SIG-M5 treated with dmso at 0.1 percent for 504 hours (cell line): Measurements from ENCODE around the gene RNF113A.
"Not testable (repeated sequence)": the region's sequence is repeated elsewhere in the genome, so short reads cannot be mapped to it uniquely, and the experiment has no call there.

Experiments used
- DNase-seq: peaks from one replicate; lab custom pipeline; 2025; ENCODE audit not compliant: unreplicated experiment; lab: John Stamatoyannopoulos, UW

RNF113A gene

DNA sequence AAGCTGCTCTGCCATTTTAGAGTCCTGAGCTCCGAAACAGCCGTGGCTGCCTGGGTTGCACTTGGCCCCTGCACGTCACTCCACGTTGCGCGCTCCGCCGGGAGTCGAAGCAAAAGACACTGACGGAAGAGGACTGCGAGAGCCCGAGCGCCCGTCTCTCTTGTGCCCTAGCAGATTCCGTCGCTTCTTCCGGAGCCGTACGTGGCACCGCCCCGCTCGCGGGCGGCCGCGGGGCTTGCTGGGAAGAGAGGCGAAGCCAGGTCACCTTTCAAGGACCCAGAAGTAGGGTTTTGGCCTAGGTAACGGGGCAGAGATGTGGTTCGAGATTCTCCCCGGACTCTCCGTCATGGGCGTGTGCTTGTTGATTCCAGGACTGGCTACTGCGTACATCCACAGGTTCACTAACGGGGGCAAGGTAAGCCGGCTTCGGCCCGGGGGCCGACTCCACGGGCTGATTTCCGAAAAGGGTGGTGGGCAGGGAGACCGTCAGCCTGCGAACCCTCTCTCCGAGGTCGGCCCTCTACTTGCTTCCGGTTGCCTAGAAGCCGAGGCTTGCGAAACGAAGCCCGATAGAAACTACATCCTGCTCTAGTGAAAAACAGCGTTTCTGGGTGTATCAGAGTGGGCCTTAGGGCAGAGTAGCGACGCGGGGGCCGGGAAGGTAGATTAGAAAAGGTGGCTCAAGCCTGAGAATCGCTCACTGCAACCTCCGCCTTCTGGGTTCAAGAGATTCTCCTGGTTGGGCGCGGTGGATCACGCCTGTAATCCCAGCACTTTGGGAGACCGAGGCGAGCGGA is at the start of gene RNF113A, which contains the start of gene NDUFA1:
Gene RNF113A, minus strand, starts transcription at position 135 of the 797 bp plus-strand sequence. Its CDS starts 120 bp downstream, at position 15.
Gene NDUFA1, plus strand, starts transcription at position 234 of the 797 bp plus-strand sequence. Its CDS starts 80 bp downstream, at position 314.
- peak; percentile 94 for DNase-seq

GRCh38 chrX:119919835-119920585 is 48.5 kb upstream of the RNF113A start:
- DNase-seq: no peak

DNA sequence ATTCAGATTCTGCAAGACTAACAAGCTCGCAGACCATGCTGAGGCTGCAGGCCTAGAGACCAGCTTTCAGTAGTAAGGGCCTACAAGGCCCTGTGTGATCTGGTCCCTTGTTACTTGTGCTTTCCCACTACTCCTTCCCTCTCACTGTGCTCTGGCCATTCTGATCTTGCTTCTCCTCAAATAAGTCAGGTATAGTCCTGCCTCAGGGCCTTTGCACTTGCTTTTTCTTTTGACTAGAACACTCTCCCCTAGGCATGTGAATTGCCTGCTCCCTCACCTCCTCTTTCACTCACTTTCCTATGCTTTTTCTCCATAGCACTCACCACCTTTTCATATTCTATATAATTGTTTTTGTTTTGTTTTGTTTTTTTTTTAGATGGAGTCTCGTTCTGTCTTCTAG is 46.3 kb upstream of the RNF113A start:
- no peak for DNase-seq

DNA sequence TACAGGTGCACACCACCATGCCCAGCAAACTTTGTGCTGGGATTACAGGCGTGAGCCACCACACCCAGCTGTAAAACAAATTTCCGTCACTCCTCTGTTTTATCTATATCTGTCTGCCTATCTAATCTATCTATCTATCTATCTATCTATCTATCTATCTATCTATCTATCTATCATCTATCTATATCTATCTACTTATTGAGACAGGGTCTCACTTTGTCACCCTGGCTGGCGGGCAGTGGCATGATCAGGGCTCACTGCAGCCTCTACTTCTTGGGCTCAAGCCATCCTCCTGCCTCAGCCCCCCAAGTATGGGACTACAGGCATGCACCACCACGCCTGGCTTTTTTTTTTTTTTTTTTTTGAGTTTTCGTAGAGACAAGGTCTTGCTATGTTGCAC is 44.8 kb upstream of the RNF113A start:
- DNase-seq: no peak

GRCh38 chrX:119900976-119901375 is 29.4 kb upstream of the RNF113A start:
- no peak for DNase-seq

GRCh38 chrX:119899125-119899524 is 27.6 kb upstream of the RNF113A start:
- DNase-seq: peak; percentile 55

DNA sequence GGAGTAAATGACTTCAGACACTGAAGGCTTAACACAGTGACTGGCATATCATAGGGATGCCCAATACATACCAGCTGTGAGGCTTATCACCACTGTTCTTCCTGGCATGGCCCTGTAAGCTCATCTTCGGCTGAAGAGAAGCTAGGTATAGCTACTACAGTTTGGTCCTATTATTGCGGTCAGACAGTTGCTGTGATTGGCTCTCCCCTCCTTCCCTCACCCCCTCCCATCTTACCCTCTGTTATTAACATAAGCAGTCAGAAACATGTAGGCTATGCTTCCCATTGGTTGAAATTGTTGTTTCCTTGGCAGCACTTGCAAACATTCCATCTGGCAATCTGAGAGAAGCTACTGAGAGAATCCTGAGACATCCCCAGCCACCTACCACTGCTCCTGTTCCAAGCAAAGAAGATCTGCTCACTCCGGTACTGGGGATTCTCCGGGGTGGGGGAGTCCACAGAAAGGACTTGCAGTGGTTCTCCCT is 24.4 kb upstream of the RNF113A start, which contains the start of gene AKAP14:
Gene AKAP14, plus strand, starts transcription at position 51 of the 484 bp plus-strand sequence. CDS start 7,331 bp downstream, outside the sequence.
- no peak for DNase-seq

- DNase-seq: not testable (repeated sequence)
These were observed 20.6 kb upstream of the RNF113A start for GRCh38 chrX:119891961-119892692.

DNA sequence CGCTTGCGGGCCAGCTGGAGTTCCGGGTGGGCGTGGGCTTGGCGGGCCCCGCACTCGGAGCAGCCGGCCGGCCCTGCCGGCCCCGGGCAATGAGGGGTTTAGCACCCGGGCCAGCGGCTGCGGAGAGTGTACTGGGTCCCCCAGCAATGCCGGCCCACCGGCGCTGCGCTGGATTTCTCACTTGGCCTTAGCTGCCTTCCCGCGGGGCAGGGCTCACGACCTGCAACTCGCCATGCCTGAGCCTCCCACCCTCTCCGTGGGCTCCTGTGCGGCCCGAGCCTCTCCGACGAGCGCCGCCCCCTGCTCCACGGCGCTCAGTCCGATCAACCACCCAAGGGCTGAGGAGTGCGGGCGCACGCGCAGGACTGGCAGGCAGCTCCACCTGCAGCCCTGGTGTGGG is 19.1 kb upstream of the RNF113A start:
- not testable (repeated sequence) for DNase-seq

DNA sequence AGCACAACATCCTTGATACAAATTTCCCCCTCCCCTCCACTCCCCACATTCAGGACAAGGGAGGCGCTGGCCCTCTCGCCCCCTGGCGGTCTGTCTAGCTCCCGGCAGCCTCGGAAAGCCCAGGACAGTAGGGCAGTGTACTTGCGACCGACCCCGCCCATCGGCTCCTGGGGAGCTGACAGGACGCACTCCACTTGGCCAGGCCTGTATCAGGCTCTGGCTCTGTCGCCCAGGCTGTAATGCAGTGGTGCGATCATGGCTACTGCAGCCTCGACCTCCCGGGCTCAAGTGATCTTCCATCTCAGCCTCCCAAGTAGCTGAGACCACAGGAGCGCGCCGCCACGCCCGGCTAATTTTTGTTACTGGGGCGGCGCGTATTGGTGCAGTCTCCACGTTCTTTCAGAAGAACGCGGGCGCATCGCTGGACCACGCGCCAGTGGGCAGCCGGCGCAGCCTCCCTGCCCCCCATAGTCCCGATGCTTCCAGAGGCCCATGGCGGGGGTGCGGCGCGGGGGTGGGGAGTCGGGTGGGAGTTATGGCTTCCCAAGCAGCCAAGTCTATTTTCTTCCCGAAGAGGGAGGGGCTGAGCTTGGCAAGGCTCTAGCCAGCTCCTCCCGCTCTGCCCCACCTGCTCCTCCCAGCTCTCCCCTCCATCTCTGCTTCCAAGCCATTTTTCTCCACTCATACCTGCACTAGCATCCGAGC is 16.3 kb upstream of the RNF113A start:
- peak; percentile 60 for DNase-seq

GRCh38 chrX:119885554-119886428 is 14.3 kb upstream of the RNF113A start:
- no peak for DNase-seq

GRCh38 chrX:119880552-119881437 is 9.3 kb upstream of the RNF113A start:
- peak; percentile 69 for DNase-seq

DNA sequence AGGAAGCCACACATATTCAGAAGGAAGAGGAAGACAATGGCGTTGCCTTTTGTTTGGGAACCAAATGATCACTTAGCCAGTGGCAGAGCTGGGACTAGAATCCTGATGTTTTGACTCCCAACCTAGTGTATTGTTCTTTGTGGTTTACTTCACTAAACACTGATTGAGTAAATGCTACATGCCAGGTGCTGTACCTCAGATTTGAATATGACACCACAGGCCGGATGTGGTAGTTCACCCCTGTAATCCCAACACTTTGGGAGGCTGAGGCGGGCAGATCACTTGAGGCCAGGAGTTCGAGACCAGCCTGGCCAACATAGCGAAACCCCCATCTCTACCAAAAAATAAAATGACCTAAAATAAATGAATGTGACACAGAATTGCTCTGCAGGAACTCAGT is 8.5 kb upstream of the RNF113A start:
- no peak for DNase-seq

DNA sequence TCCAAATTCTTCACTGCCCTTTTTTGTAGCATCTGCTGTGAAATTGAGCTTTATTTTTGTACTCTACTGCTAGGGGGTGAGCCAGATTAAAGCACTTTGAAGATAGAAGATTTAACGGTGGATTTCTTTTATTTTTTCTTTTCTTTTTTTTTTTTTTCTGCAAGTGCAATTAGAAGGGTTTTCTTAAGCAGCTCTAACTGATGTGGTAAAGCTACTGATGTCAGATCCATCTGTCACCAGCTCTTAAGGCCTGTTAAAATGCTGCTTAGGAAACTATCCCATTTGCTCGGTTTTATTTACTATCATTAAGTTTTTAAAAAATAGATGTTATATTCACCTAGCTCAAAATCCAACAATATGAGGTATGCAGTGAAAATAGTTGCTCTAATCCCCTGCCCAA is 7.2 kb upstream of the RNF113A start:
- no peak for DNase-seq

DNA sequence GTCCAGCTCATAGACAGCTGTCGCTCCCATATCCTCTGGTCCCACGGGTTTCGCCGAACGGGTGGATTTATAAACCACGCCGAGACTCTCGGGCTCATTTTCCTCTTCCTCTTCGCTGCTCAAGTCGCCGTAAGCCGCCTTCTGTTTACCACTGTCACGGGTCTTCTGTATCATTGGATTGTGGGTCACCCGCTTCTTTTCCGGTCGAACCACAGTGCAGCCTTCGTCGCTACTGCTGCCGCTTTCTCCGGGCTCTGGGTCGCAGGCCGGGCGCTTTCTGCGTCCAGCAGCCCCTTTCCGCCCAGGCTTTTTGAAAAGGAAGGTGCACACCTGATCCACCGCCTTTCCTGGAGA is 311 bp downstream of the RNF113A start:
- no peak for DNase-seq

GRCh38 chrX:119870626-119871131 is 854 bp downstream of the RNF113A start:
- peak; percentile 61 for DNase-seq

DNA sequence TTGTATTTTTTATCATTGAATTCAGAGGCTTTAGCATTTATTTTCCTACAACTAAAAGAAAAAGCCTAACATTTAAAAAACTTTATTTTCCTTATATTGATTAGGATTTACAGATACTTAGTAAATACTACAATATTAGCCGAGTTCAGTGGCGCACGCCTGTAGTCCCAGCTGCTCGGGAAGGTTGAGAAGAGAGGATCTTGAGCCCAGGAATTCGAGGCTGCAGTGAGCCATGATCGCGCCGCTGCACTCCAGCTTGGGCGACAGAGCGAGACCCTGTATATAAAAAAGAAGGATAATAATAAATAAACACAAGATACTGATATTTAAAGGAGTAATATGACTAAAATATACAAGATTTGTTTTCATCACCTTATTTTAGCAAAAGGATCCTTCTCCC is 18.1 kb downstream of the RNF113A start:
- DNase-seq: no peak
